SIG-M5 treated with dmso at 0.1 percent for 504 hours (cell line): Measurements from ENCODE around the gene ANGPTL8.

ENCODE experiments used
- DNase-seq: peaks from one replicate; lab custom pipeline; 2025; ENCODE audit not compliant: unreplicated experiment; lab: John Stamatoyannopoulos, UW

Gene ANGPTL8

DNA sequence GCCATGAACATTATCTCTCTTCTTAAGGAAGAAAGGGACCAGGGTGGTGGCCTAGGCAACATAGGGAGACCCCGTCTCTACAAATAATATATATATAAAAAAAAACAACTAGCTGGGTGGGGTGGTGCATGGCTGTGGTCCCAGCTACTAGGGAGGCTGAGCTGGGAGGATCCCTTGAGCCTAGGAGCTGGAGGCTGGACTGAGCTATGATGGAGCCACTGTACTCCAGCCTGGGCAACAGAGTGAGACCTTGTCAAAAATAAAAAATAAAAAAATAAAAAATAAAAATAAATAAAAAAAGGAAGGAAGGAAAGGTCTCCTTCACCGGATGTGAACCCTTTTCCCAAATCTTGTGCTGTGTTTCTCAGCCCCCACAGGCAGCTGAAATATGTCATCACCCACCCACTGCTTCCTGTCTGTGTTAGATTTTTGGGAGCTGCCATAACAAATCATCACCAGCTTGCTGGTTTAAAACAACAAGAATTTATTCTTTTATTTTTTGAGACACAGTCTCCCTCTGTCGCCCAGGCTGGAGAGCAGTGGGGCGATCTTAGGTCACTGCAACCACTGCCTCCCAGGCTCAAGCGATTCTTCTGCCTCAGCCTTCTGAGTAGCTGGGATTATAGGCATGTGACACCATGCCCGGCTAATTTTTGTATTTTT lies 47.0 kb downstream of the ANGPTL8 start:
- DNase-seq = no peak

GRCh38 chr19:11288349-11288748 lies 48.9 kb downstream of the ANGPTL8 start:
- peak; percentile 21 for DNase-seq

GRCh38 chr19:11290256-11290655 lies 50.8 kb downstream of the ANGPTL8 start:
- no peak for DNase-seq

DNA sequence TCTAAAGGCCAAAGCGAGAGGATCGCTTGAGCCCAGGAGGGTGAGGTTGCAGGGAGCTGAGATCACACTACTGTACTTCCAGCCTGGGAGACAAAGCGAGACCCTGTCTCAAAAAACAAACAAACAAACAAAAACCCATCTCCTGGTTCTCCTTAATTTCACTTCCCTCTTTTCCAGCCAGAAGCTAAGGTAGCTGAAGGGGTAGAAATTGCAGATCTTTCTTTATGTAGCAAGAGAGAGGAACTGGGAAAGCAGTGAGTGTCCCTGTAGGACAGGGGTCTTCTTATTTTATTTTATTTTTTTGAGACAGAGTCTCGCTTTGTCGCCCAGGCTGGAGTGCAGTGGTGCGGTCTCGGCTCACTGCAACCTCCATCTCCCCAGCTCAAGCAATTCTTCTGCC lies 52.0 kb downstream of the ANGPTL8 start:
- DNase-seq = no peak
